H1 (cell line): ENCODE measurements around the gene KLB. TPM values are rescaled to one million over a fixed set of nuclear protein-coding genes. Genes with fewer than 3 reads are reported as not detected.

Experiments
- CTCF ChIA-PET: fragments of 300-600 bp; sonication (Branson Sonifier 250); formaldehyde crosslinking; loops from one replicate; lab custom pipeline; 2021; ENCODE audit not compliant: partially characterized antibody; lab: Charles Lee
- POLR2A ChIA-PET: fragments of 300-600 bp; sonication (Branson Sonifier 250); formaldehyde crosslinking; loops from one replicate; lab custom pipeline; 2021; ENCODE audit warnings: inconsistent platforms; ENCODE audit not compliant: partially characterized antibody; lab: Charles Lee
- DNase-seq, 2 experiments: peaks; one replicate each; pipeline versions ENCODE4 v3.0.0 to v3.0.0-alpha.2; 2010 to 2022; ENCODE audit warnings: low spot score in 2 of 2, low read depth in 1 of 2, mixed read lengths in 1 of 2
- FAIRE-seq: peaks from 2 replicates; lab custom pipeline; 2011; peaks lifted over from hg19 to GRCh38; lab: Jason Lieb, UNC
- H2AFZ ChIP-seq: 2 replicates; pipeline ENCODE4 v1.8.1; 2012; ENCODE audit warnings: low read length, inconsistent platforms
- H2AK5ac ChIP-seq: 2 replicates; pipeline ENCODE4 v1.6.1; 2013; ENCODE audit warnings: low read depth, low read length
- H2BK120ac ChIP-seq: replicated peaks from 2 replicates; pipeline ENCODE3; 2013; ENCODE audit warnings: low read depth, low read length, inconsistent platforms
- H2BK12ac ChIP-seq: 2 replicates; pipeline ENCODE4 v1.6.1; 2013; ENCODE audit warnings: low read depth, low read length
- H2BK15ac ChIP-seq: 2 replicates; pipeline ENCODE4 v1.6.1; 2013; ENCODE audit warnings: low read length
- H2BK20ac ChIP-seq: 2 replicates; pipeline ENCODE4 v1.6.1; 2013; ENCODE audit warnings: low read length
- H2BK5ac ChIP-seq: 2 replicates; pipeline ENCODE4 v1.6.1; 2013; ENCODE audit warnings: low read depth, low read length
- H3K14ac ChIP-seq: 2 replicates; pipeline ENCODE4 v1.6.1; 2013; ENCODE audit warnings: inconsistent platforms; ENCODE audit not compliant: insufficient read length
- H3K18ac ChIP-seq: 2 replicates; pipeline ENCODE4 v1.6.1; 2013; ENCODE audit warnings: low read length; ENCODE audit errors: extremely low read depth
- H3K23ac ChIP-seq: 2 replicates; pipeline ENCODE4 v1.6.1; 2013; ENCODE audit warnings: inconsistent platforms; ENCODE audit not compliant: insufficient read length
- H3K23me2 ChIP-seq: 2 replicates; pipeline ENCODE4 v1.6.1; 2013; ENCODE audit warnings: low read depth, low read length
- H3K27ac ChIP-seq: 2 replicates; pipeline ENCODE4 v1.6.1; 2011; ENCODE audit warnings: low read depth, low read length, inconsistent platforms
- H3K27me3 ChIP-seq, 4 experiments: replicated peaks in 1 of 4; 1 replicate in 1 of 4; 2 replicates in 3 of 4; pipeline versions ENCODE4 v1.6.1 to v1.8.1; 2011 to 2013; ENCODE audit warnings: low read length in 3 of 4, mild to moderate bottlenecking in 3 of 4, inconsistent platforms in 2 of 4, mixed read lengths in 2 of 4, moderate library complexity in 1 of 4; ENCODE audit not compliant: control insufficient read depth in 3 of 4, insufficient read depth in 3 of 4; ENCODE audit errors: extremely low read depth in 1 of 4
- H3K36me3 ChIP-seq, 4 experiments: 2 replicates each; pipeline versions ENCODE4 v1.6.1 to v1.8.1; 2011 to 2013; ENCODE audit warnings: mild to moderate bottlenecking in 4 of 4, low read length in 3 of 4, moderate library complexity in 2 of 4, control low read depth in 1 of 4, inconsistent platforms in 1 of 4; ENCODE audit not compliant: insufficient read depth in 4 of 4, control insufficient read depth in 2 of 4
- H3K4ac ChIP-seq: replicated peaks from 2 replicates; pipeline ENCODE3; 2013; ENCODE audit warnings: low read length, low read depth, mixed read lengths, inconsistent platforms; ENCODE audit not compliant: insufficient read length
- H3K4me1 ChIP-seq, 4 experiments: replicated peaks in 1 of 4; 1 replicate in 1 of 4; 2 replicates in 3 of 4; pipeline versions ENCODE4 v1.6.1 to v1.8.1; 2011 to 2013; ENCODE audit warnings: low read length in 3 of 4, inconsistent platforms in 2 of 4, mixed read lengths in 1 of 4; ENCODE audit not compliant: insufficient read depth in 4 of 4, control insufficient read depth in 3 of 4
- H3K4me2 ChIP-seq, 2 experiments: 2 replicates each; pipeline versions ENCODE4 v1.6.1 to v1.8.1; 2011 to 2013; ENCODE audit warnings: low read depth in 2 of 2, low read length in 2 of 2, control low read depth in 1 of 2, inconsistent platforms in 1 of 2, mild to moderate bottlenecking in 1 of 2; ENCODE audit not compliant: insufficient read depth in 1 of 2
- H3K4me3 ChIP-seq, 4 experiments: fragments of 200-600, 300-600 bp in 1 of 4; sonication (generic), shearing (Covaris generic), sonication (Bioruptor Twin) in 1 of 4; 2 replicates each; pipeline versions ENCODE4 v1.5.1 to v1.8.1; 2011 to 2016; ENCODE audit warnings: low read length in 4 of 4, low read depth in 3 of 4, control low read depth in 2 of 4, inconsistent platforms in 2 of 4, mild to moderate bottlenecking in 2 of 4, mixed read lengths in 1 of 4, moderate library complexity in 1 of 4; ENCODE audit not compliant: insufficient read depth in 2 of 4; ENCODE audit errors: extremely low read depth in 1 of 4
- H3K56ac ChIP-seq: replicated peaks from 2 replicates; pipeline ENCODE3; 2013; ENCODE audit warnings: low read depth, mild to moderate bottlenecking, mixed read lengths, low read length, inconsistent platforms; ENCODE audit not compliant: insufficient read length
- H3K79me1 ChIP-seq: 2 replicates; pipeline ENCODE4 v1.6.1; 2013; ENCODE audit warnings: low read depth, low read length, control low read depth
- H3K79me2 ChIP-seq, 2 experiments: 2 replicates each; pipeline versions ENCODE4 v1.6.1 to v1.8.1; 2012 to 2013; ENCODE audit warnings: low read length in 2 of 2, mild to moderate bottlenecking in 2 of 2, inconsistent platforms in 1 of 2; ENCODE audit not compliant: insufficient read depth in 2 of 2, control insufficient read depth in 1 of 2
- H3K9ac ChIP-seq, 4 experiments: replicated peaks in 1 of 4; 1 replicate in 1 of 4; 2 replicates in 3 of 4; pipeline versions ENCODE4 v1.6.1 to v1.8.1; 2011 to 2013; ENCODE audit warnings: low read depth in 3 of 4, low read length in 3 of 4, control low read depth in 2 of 4, mild to moderate bottlenecking in 2 of 4, moderate library complexity in 2 of 4, inconsistent platforms in 1 of 4; ENCODE audit errors: extremely low read depth in 1 of 4
- H3K9me3 ChIP-seq, 2 experiments: 2 replicates each; pipeline versions ENCODE4 v1.6.1 to v1.8.1; 2012 to 2013; ENCODE audit warnings: mild to moderate bottlenecking in 2 of 2, moderate library complexity in 2 of 2, control low read depth in 1 of 2, inconsistent platforms in 1 of 2, low read depth in 1 of 2, low read length in 1 of 2, mixed read lengths in 1 of 2; ENCODE audit not compliant: insufficient read depth in 2 of 2
- H4K20me1 ChIP-seq, 2 experiments: replicated peaks in 1 of 2; 2 replicates each; pipeline versions ENCODE3 to v1.8.1; 2011 to 2013; ENCODE audit warnings: inconsistent platforms in 2 of 2, low read length in 2 of 2, mild to moderate bottlenecking in 1 of 2; ENCODE audit not compliant: insufficient read depth in 2 of 2, control insufficient read depth in 1 of 2
- H4K5ac ChIP-seq: 2 replicates; pipeline ENCODE4 v1.6.1; 2013; ENCODE audit warnings: low read length, low read depth, mixed read lengths, inconsistent platforms; ENCODE audit not compliant: insufficient read length
- H4K8ac ChIP-seq: 2 replicates; pipeline ENCODE4 v1.8.0; 2013; ENCODE audit warnings: mild to moderate bottlenecking, moderate library complexity, low read length, inconsistent platforms; ENCODE audit not compliant: insufficient read depth; ENCODE audit errors: extremely low read depth
- H4K91ac ChIP-seq: replicated peaks from 2 replicates; pipeline ENCODE3; 2013; ENCODE audit warnings: low read length, mixed read lengths, inconsistent platforms; ENCODE audit not compliant: insufficient read length
- BRCA1 ChIP-seq: IDR thresholded peaks from 2 replicates; pipeline ENCODE4 v1.6.1; 2012; ENCODE audit warnings: low read depth, low read length, improper control_type of control experiment
- CREB1 ChIP-seq: IDR thresholded peaks from 2 replicates; pipeline ENCODE4 v1.6.1; 2012; ENCODE audit warnings: inconsistent platforms
- GABPA ChIP-seq: IDR thresholded peaks from 2 replicates; pipeline ENCODE4 v1.6.1; 2011; ENCODE audit warnings: mild to moderate bottlenecking, low read length, moderate library complexity, borderline replicate concordance; ENCODE audit not compliant: insufficient read depth
- TBP ChIP-seq: IDR thresholded peaks from 2 replicates; pipeline ENCODE4 v1.6.1; 2011; ENCODE audit warnings: low read depth, low read length, improper control_type of control experiment
- WGBS, 2 experiments: shearing (Covaris generic) in 1 of 2; methylation state at CpG; one replicate each; pipeline versions ENCODE4 v1.1.6 to v1.1.7; 2013 to 2015; ENCODE audit warnings: low lambda C conversion rate in 2 of 2, mixed read lengths in 2 of 2, inconsistent platforms in 1 of 2, low coverage in 1 of 2, missing lambda C conversion rate in 1 of 2; ENCODE audit not compliant: insufficient replicate concordance in 2 of 2, insufficient coverage in 1 of 2, insufficient read length in 1 of 2; ENCODE audit errors: extremely low coverage in 1 of 2, missing lambda C conversion rate in 1 of 2; 5-methylcytosine and 5-hydroxymethylcytosine counted together
- polyA plus RNA-seq, 7 experiments: library from polyadenylated mRNA; depleted of rRNA in 3 of 7; stranded (reverse) in 5 of 7; unstranded in 2 of 7; fragments of >200 nt in 5 of 7; fragments of 200-250 nt in 2 of 7; gene quantifications; 1 replicate in 5 of 7; 2 replicates in 1 of 7; 4 replicates in 1 of 7; pipeline versions ENCODE4 v1.2.1 to v1.2.3, GENCODE V29; 2011 to 2013; ENCODE audit warnings: missing spikeins in 2 of 7, mixed read lengths in 2 of 7
- total RNA-seq: library from RNA; stranded (reverse); fragmentation: NEBNext Ultra II Directional; extraction: Animal tissue kit (Norgen Biotek cat#: 25700); gene quantifications from 2 replicates; pipeline ENCODE4 v1.2.1, GENCODE V29; 2021

KLB gene
- total and polyA plus RNA-seq, 2 of the 8 experiments (the other 6 are each of a cell fraction or from before 2014, with no cell fraction given) = 0.03 TPM; not detected in 1

DNA sequence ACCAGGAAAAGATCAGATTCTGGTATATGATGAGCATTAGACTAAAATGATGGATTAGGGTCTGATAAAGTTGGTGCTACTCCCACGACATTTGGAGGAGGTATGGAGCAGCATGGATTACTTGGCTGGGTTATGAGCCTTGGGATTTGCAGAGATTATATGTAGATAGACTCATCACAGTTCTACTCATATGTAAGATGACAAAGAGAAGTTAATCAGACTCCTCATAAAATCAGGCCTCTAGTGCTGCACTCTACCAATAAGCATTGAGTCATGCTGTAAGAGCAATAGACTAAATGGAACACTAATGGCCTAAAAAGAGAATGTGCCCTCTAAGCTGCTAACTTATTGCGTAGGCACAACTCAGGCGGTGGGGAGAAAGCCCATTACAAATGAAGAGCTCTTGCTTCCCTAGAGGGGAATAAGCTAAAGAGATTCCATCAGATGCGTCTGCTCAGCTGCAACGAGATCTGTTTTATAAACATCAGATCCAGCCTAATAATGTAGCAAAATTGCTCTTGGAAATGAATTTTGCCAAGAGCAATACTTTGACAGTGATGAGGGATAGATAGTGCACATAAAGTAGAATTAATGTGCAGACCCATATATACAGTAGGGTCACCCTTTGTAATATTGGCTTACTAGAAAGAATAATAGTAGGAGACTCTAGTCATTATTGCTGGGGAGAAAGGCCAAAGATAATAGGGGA lies 69.6 kb downstream of the KLB start:
- H3K27me3 ChIP-seq = no peaks in the 10 kb centered on the region
- FAIRE-seq (no peak), DNase-seq (no peak)
- no peak overlapping the region for H3K4me3 ChIP-seq
- no peak overlapping the region for H3K56ac ChIP-seq
- no peaks in the 10 kb centered on the region for H3K79me2 ChIP-seq
- H3K4me2 ChIP-seq = no peak overlapping the region
- no peak overlapping the region for H3K9ac ChIP-seq
- no peak overlapping the region for H2BK120ac ChIP-seq
- no peak overlapping the region for H2BK12ac ChIP-seq
- no peaks in the 10 kb centered on the region for H3K79me1 ChIP-seq
- CTCF ChIA-PET = interaction anchor here (1.4 kb wide), 1 partner anchor 10 kb away, joined by 3 read pairs; no protein-coding TSS in a partner anchor
- H3K23me2 ChIP-seq = no peaks in the 10 kb centered on the region
- 84% methylated on average over 5 of the region's 5 CpGs; no CpG with 5 or more reads in 1 of the 2 experiments for WGBS, 2 experiments
- no peaks in the 10 kb centered on the region for H4K20me1 ChIP-seq
- H4K91ac ChIP-seq = no peak overlapping the region
- TF ChIP-seq CREB1 (no peak), GABPA (no peak), BRCA1 (no peak), TBP (no peak)
- no peak overlapping the region for H2AK5ac ChIP-seq
- H4K5ac ChIP-seq = no peak overlapping the region
- H3K9me3 ChIP-seq = no peaks in the 10 kb centered on the region
- no peak overlapping the region for H2AFZ ChIP-seq
- H3K36me3 ChIP-seq = peaks cover 3 to 17% (median 10%) of the 10 kb centered on the region in 4 experiments; a peak in 4 of 8 replicates
- H2BK20ac ChIP-seq = no peak overlapping the region
- no peaks in the 10 kb centered on the region for H3K4me1 ChIP-seq
- H2BK15ac ChIP-seq = no peak overlapping the region
- no peak overlapping the region for H2BK5ac ChIP-seq
- POLR2A ChIA-PET = interaction anchor here (1.7 to 4.3 kb wide), 2 partner anchors 13 to 17 kb away, joined by 4 to 15 read pairs; partner anchors contain the start of genes LIAS and RPL9
- H3K18ac ChIP-seq = no peak overlapping the region
- H3K27ac ChIP-seq = no peak overlapping the region
- H3K14ac ChIP-seq = no peak overlapping the region
- no peak overlapping the region for H4K8ac ChIP-seq
- H3K23ac ChIP-seq = no peak overlapping the region
- H3K4ac ChIP-seq = no peak overlapping the region
